HepG2 (cell line): ENCODE data around the gene ELAVL3. TPM values are rescaled to one million over a fixed set of nuclear protein-coding genes. Genes with fewer than 3 reads are reported as not detected.

Source experiments
- ATAC-seq: fragments of 200-7000 bp; cut with Tn5 transposase; 3 replicates; pipeline ENCODE4 v1.9.1; 2020; ENCODE audit warnings: mild to moderate bottlenecking, moderate library complexity
- BruUV-seq: library from RNA; stranded (reverse); fragments of 400-500 nt; replicated peaks from 2 replicates; lab custom pipeline; 2021; lab: Mats Ljungman, UMichigan
- CTCF ChIA-PET: fragments of 300-600 bp; formaldehyde crosslinking; extraction: SDS; loops from one replicate; lab custom pipeline; 2021; ENCODE audit warnings: low total read pairs, inconsistent platforms, low intra/inter-chr PET ratio; lab: Yijun Ruan, JAX
- POLR2A ChIA-PET: fragments of 350-600 bp; sonication (Branson Sonifier 250); formaldehyde crosslinking; loops from one replicate; lab custom pipeline; 2020; ENCODE audit warnings: antibody characterized with exemption, inconsistent platforms; lab: Yijun Ruan, JAX
- DNase-seq: peaks from one replicate; pipeline ENCODE4 v3.0.0-alpha.2; 2015; ENCODE audit warnings: low spot score
- FAIRE-seq: peaks from 3 replicates; lab custom pipeline; 2011; peaks lifted over from hg19 to GRCh38; lab: Jason Lieb, UNC
- H2AFZ ChIP-seq: one replicate; pipeline ENCODE4 v1.6.1; 2011; ENCODE audit warnings: low read length, inconsistent platforms
- H3K27ac ChIP-seq: fragments of 300-600 bp; 3 replicates; pipeline ENCODE4 v1.8.0; 2011; ENCODE audit warnings: mixed run types, mild to moderate bottlenecking, mixed read lengths, low read length, inconsistent platforms; ENCODE audit not compliant: insufficient read depth; ENCODE audit errors: extremely low read length
- H3K27me3 ChIP-seq, 2 experiments: fragments of 200-600 bp in 1 of 2; 2 replicates in 1 of 2; 3 replicates in 1 of 2; pipeline versions ENCODE4 v1.6.0 to v1.8.0; 2011; ENCODE audit warnings: low read length in 2 of 2, mild to moderate bottlenecking in 2 of 2, moderate library complexity in 2 of 2, inconsistent platforms in 1 of 2; ENCODE audit not compliant: insufficient read depth in 2 of 2, control insufficient read depth in 1 of 2
- H3K36me3 ChIP-seq, 2 experiments: fragments of 200-600 bp in 1 of 2; replicated peaks in 1 of 2; 2 replicates in 1 of 2; 3 replicates in 1 of 2; pipeline versions ENCODE4 v1.5.1 to v1.8.0; 2011; ENCODE audit warnings: low read length in 2 of 2, inconsistent platforms in 1 of 2; ENCODE audit not compliant: insufficient read depth in 2 of 2, control insufficient read depth in 1 of 2
- H3K4me1 ChIP-seq: 2 replicates; pipeline ENCODE4 v1.5.1; 2012; ENCODE audit warnings: low read length, inconsistent platforms; ENCODE audit not compliant: insufficient read depth
- H3K4me2 ChIP-seq: 2 replicates; pipeline ENCODE4 v1.6.0; 2011; ENCODE audit warnings: low read depth, low read length, inconsistent platforms
- H3K4me3 ChIP-seq, 3 experiments: fragments of 200-600 bp in 1 of 3; sonication (generic), shearing (Covaris generic) in 1 of 3; replicated peaks in 1 of 3; 2 replicates each; pipeline ENCODE4 v1.5.1; 2011 to 2016; ENCODE audit warnings: low read length in 3 of 3, inconsistent platforms in 2 of 3, low read depth in 2 of 3, mild to moderate bottlenecking in 2 of 3, control low read depth in 1 of 3, mixed read lengths in 1 of 3; ENCODE audit not compliant: insufficient read depth in 1 of 3
- H3K79me2 ChIP-seq: one replicate; pipeline ENCODE4 v1.6.1; 2011; ENCODE audit warnings: low read length, inconsistent platforms; ENCODE audit not compliant: insufficient read depth
- H3K9ac ChIP-seq: 2 replicates; pipeline ENCODE4 v1.6.0; 2011; ENCODE audit warnings: mild to moderate bottlenecking, low read depth, low read length, inconsistent platforms; ENCODE audit not compliant: insufficient read depth
- H3K9me3 ChIP-seq: 2 replicates; pipeline ENCODE4 v1.5.1; 2012; ENCODE audit warnings: mild to moderate bottlenecking, low read length
- H4K20me1 ChIP-seq: 2 replicates; pipeline ENCODE4 v1.6.0; 2011; ENCODE audit warnings: inconsistent platforms, mild to moderate bottlenecking, low read length, moderate library complexity; ENCODE audit not compliant: insufficient read depth
- GATAD2A ChIP-seq: IDR thresholded peaks from 2 replicates; pipeline ENCODE4 v1.6.1; 2016
- MZF1 ChIP-seq: sonication (generic); formaldehyde crosslinking; IDR thresholded peaks from 2 replicates; pipeline ENCODE4 v1.8.1; 2023; ENCODE audit warnings: mild to moderate bottlenecking, missing genetic modification reagents, borderline replicate concordance
- POGZ ChIP-seq: sonication (generic); formaldehyde crosslinking; IDR thresholded peaks from 2 replicates; pipeline ENCODE4 v1.4.0; 2020; ENCODE audit warnings: mild to moderate bottlenecking, missing genetic modification reagents
- SIX1 ChIP-seq: sonication (generic); formaldehyde crosslinking; IDR thresholded peaks from 2 replicates; pipeline ENCODE4 v1.4.0; 2020; ENCODE audit warnings: missing genetic modification reagents, borderline replicate concordance
- SPEN ChIP-seq: sonication (generic); formaldehyde crosslinking; IDR thresholded peaks from 2 replicates; pipeline ENCODE4 v1.5.1; 2020; ENCODE audit warnings: low read depth, mild to moderate bottlenecking, missing genetic modification reagents
- TCF7 ChIP-seq: sonication (generic); IDR thresholded peaks from 2 replicates; pipeline ENCODE4 v1.6.1; 2016; ENCODE audit warnings: antibody characterized with exemption, low read depth
- ZNF430 ChIP-seq: sonication (generic); formaldehyde crosslinking; IDR thresholded peaks from 2 replicates; pipeline ENCODE4 v1.9.0; 2021; ENCODE audit warnings: mild to moderate bottlenecking, missing genetic modification reagents
- ZNF574 ChIP-seq: sonication (generic); formaldehyde crosslinking; IDR thresholded peaks from 2 replicates; pipeline ENCODE4 v1.4.0; 2020; ENCODE audit warnings: missing genetic modification reagents
- WGBS: methylation state at CpG from one replicate; pipeline ENCODE4 v1.1.6; 2017; ENCODE audit warnings: low lambda C conversion rate; 5-methylcytosine and 5-hydroxymethylcytosine counted together
- in situ Hi-C: cut with HindIII; loops from 2 replicates; pipeline ENCODE4 v1.10.0; 2017; ENCODE audit warnings: low pct_unique_long_range_greater_than_20kb; ENCODE audit not compliant: extremely low pct_ligation_motif_present
- intact Hi-C: fragments of 100-400 bp; cut with micrococcal nuclease; formaldehyde crosslinking; loops from one replicate; pipeline ENCODE4 v1.10.0; 2022; ENCODE audit not compliant: unreplicated experiment
- polyA plus RNA-seq, 8 experiments: library from polyadenylated mRNA; depleted of rRNA in 3 of 8; stranded (reverse) in 7 of 8; unstranded in 1 of 8; fragments of >200 nt; fragmentation: Illumina TruSeq in 4 of 8; extraction: Trizol in 4 of 8; gene quantifications; 2 replicates each; pipeline versions ENCODE4 v1.2.1 to v1.2.3, GENCODE V29; 2011 to 2016; ENCODE audit warnings: low read depth in 4 of 8, missing spikeins in 1 of 8, mixed read lengths in 1 of 8; ENCODE audit not compliant: insufficient read depth in 1 of 8
- total RNA-seq, 5 experiments: library from RNA; depleted of rRNA; stranded (reverse); fragments of >200 nt; fragmentation: Illumina TruSeq; extraction: Trizol; gene quantifications; 2 replicates each; pipeline ENCODE4 v1.2.3, GENCODE V29; 2016; ENCODE audit warnings: low read depth in 1 of 5

Gene ELAVL3
- total and polyA plus RNA-seq, 2 of the 13 experiments (the other 11 are each of a cell fraction or from before 2014, with no cell fraction given) = 0.03 TPM; not detected in 1

DNA sequence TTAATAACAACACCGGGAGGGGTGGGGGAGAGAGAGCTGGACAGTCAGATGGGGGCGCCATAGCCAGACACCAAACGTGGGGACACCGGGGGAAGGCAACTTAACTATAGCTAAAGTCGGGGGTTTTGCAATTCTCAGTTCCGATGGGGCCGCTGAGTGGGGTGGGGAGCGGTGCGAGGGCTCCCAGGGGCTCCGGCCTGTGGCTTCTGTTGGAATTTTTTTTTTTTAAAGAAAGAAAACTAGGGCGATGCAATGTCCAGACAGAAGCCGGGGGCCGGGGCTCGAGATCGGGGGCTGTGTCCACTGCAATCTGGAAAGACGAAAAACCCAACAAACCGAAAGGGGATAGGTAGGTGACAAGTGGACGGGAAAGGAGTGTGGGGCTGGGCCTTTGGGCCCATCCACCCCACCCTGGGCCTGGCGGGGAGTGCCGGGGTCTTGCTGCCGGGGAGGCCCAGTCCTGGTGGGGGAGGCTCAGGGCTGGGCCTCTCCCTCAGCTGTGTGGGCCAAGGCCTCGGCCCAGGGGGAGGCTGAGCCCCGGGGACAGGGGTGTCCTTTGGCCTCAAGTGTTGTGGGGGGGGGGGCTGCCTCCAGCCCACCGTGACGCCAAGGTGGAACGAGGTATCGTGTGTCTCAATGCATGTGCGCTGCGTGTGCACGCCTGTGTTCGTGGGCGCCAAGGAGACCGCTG, 28.1 kb downstream of the ELAVL3 start:
- H2AFZ ChIP-seq = no peak overlapping the region
- ATAC-seq = no peak
- POLR2A ChIA-PET = interaction anchor here (1.1 kb wide), 1 partner anchor 34 kb away, joined by 3 read pairs; the partner anchor contains the start of gene RGL3
- intact Hi-C loops = no loop called here
- H3K79me2 ChIP-seq = no peaks in the 10 kb centered on the region
- peaks cover 8 to 15% of the 10 kb centered on the region in 2 experiments; a peak in 3 of 5 replicates for H3K36me3 ChIP-seq
- H3K4me3 ChIP-seq = no peak overlapping the region
- no peaks in the 10 kb centered on the region for H3K9me3 ChIP-seq
- DNase-seq = no peak
- FAIRE-seq = no peak
- in situ Hi-C loops = loop anchor here (10.0 kb wide), 1 partner anchor 168 kb away; no protein-coding TSS in a partner anchor
- TF ChIP-seq MZF1 (CRISPR knock-in tag) = no peak
- TF ChIP-seq TCF7 = no peak
- TF ChIP-seq POGZ (CRISPR knock-in tag) = no peak
- no peak for TF ChIP-seq GATAD2A
- TF ChIP-seq ZNF430 = no peak
- no peak for TF ChIP-seq SIX1 (CRISPR knock-in tag)
- no peak for TF ChIP-seq SPEN (CRISPR knock-in tag)
- TF ChIP-seq ZNF574 (CRISPR knock-in tag) = no peak
- TF ChIP-seq, all 625 proteins: peak for 0
- Histone ChIP-seq H3K27me3 (peaks cover 0 to 7% of the 10 kb centered on the region in 2 experiments; a peak in 1 of 5 replicates), H4K20me1 (no peaks in the 10 kb centered on the region), H3K9ac (no peak overlapping the region), H3K4me1 (peaks cover 18% of the 10 kb centered on the region), H3K4me2 (no peak overlapping the region), H3K27ac (no peak overlapping the region)
- CTCF ChIA-PET = interaction anchor here (0.7 kb wide), 1 partner anchor 30 kb away, joined by 3 read pairs; no protein-coding TSS in a partner anchor
- BruUV-seq = no TSS peak
- WGBS = 85% methylated on average over 30 of the region's 33 CpGs
